Loucy (cell line): ENCODE measurements around the gene CIDEA.

Experiments
- CTCF ChIP-seq: fragments of 200-600 bp; sonication (generic); conservative IDR thresholded peaks from 2 replicates; pipeline ENCODE4 v1.5.1; 2014; ENCODE audit warnings: mild to moderate bottlenecking, antibody characterized with exemption, low read length
- EZH2phosphoT487 ChIP-seq: fragments of 200-600 bp; IDR thresholded peaks from 2 replicates; pipeline ENCODE4 v1.6.1; 2018; ENCODE audit warnings: antibody characterized with exemption, mild to moderate bottlenecking, moderate library complexity, borderline replicate concordance

DNA sequence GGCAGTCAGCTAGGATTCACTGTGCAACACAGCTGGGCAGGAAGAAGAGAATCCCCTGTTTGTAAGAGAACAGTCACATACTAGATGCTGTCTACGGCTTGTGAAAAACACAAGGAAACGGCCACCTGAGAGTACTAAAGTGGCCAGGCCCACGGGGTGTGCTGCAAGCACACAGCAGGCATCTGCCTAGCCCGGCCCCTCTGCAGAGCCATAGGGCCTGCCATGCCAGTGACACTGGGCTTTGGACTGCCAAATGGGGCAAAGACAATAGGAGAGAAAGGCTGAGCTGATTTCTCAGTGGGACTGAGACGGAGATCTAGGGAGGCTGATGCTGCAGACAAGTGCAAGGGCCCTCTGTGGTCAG lies 64.2 kb downstream of the CIDEA start:
- TF ChIP-seq CTCF = no peak
- no peak for TF ChIP-seq EZH2phosphoT487
